ENCODE measurements around the gene KIF17. TPM values are rescaled to one million over a fixed set of nuclear protein-coding genes. Genes with fewer than 3 reads are reported as not detected.

KIF17 gene
- total and polyA plus RNA-seq, 12 donors: 10.7 to 66.9 (median 37.5) TPM

DNA sequence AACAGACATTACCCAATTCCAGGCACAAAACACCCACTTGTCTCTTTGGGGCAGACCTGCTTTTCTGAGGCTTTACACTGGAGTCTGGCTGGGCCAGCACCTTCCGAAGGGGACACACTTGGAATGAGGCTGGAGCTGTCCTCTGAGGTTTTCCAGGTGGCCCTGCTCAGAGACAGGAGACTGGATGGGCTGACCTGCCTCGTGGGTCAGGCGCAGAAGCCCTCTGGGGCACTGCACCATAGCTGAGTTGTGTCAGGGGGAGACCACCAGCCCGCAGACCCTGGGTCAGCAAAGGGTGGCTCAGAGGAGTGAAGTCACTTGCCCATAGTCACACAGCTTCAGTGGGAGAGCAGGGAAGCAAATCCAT lies 12.9 kb upstream of the KIF17 start:
- WGBS, 4 donors: 58 to 71% (median 71%) methylated on average over 1 to 4 of the region's 4 CpGs; no CpG with 5 or more reads in 1 of the 4 donors
- no peak overlapping the region for H3K27ac ChIP-seq
- no peaks in the 10 kb centered on the region for H3K9me3 ChIP-seq (replicated peaks in 1 of 3)
- TF ChIP-seq POLR2A (IDR thresholded peaks at IDR 0.05): no peak
- TF ChIP-seq, protein P1, sequence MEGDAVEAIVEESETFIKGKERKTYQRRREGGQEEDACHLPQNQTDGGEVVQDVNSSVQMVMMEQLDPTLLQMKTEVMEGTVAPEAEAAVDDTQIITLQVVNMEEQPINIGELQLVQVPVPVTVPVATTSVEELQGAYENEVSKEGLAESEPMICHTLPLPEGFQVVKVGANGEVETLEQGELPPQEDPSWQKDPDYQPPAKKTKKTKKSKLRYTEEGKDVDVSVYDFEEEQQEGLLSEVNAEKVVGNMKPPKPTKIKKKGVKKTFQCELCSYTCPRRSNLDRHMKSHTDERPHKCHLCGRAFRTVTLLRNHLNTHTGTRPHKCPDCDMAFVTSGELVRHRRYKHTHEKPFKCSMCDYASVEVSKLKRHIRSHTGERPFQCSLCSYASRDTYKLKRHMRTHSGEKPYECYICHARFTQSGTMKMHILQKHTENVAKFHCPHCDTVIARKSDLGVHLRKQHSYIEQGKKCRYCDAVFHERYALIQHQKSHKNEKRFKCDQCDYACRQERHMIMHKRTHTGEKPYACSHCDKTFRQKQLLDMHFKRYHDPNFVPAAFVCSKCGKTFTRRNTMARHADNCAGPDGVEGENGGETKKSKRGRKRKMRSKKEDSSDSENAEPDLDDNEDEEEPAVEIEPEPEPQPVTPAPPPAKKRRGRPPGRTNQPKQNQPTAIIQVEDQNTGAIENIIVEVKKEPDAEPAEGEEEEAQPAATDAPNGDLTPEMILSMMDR (IDR thresholded peaks at IDR 0.05): no peak
- H3K4me3 ChIP-seq: no peak overlapping the region
- peak in 1 of 7 donors; percentile 35 for DNase-seq
- peaks cover 15 to 16% of the 10 kb centered on the region in 2 donors for H3K4me1 ChIP-seq (replicated peaks in 1 of 2)
- H3K27me3 ChIP-seq: no peaks in the 10 kb centered on the region
- H3K36me3 ChIP-seq (replicated peaks in 1 of 2): no peaks in the 10 kb centered on the region
- intact Hi-C loops (cut with DNase I): no loop called here

DNA sequence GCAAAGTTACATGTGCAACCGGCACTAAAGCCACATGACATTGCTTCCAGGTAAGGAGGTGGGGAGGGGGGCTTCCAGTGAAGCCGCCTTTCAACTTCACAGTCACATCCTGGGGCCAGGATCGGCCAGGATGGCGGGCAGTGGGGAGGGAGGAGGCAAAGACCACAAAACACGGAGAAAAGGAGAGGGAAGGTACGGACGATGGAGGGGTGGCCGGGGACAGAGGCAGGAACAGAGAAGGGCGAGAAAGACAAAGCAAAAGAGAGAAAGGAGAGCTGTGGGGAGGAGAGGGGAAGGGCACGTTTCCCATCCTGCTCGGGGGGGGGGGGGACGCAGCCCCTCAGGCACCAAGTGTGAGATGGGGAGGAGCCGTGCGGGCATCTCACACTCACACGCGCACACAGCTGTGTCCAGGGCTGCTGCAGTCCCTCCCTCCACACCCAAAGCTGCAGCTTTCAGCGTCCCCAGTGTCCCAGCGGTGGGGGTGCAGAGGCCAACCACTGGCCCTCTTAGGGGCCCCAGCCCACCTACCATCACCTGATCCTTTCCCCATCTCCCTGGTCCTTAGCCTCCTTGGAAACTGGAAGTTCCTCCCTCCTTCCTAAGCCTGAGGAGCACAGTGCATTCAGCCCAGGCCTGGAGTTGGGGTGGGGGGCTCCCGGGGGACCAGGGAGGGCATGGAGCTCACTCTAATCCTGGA lies 12.3 kb upstream of the KIF17 start:
- TF ChIP-seq, protein P1 (IDR thresholded peaks at IDR 0.05): no peak
- TF ChIP-seq POLR2A (IDR thresholded peaks at IDR 0.05): no peak
- DNase-seq: peak in 2 of 7 donors; percentile 14 to 43
- 27 to 42% (median 35%) methylated on average over 16 to 19 of the region's 19 CpGs for WGBS, 4 donors
- Histone ChIP-seq H3K36me3 (replicated peaks in 1 of 2) (no peaks in the 10 kb centered on the region), H3K9me3 (replicated peaks in 1 of 3) (no peaks in the 10 kb centered on the region), H3K27me3 (no peaks in the 10 kb centered on the region), H3K27ac (no peak overlapping the region), H3K4me1 (replicated peaks in 1 of 2) (peaks cover 15 to 16% of the 10 kb centered on the region in 2 donors), H3K4me3 (no peak overlapping the region)
- intact Hi-C loops (cut with DNase I): no loop called here

DNA sequence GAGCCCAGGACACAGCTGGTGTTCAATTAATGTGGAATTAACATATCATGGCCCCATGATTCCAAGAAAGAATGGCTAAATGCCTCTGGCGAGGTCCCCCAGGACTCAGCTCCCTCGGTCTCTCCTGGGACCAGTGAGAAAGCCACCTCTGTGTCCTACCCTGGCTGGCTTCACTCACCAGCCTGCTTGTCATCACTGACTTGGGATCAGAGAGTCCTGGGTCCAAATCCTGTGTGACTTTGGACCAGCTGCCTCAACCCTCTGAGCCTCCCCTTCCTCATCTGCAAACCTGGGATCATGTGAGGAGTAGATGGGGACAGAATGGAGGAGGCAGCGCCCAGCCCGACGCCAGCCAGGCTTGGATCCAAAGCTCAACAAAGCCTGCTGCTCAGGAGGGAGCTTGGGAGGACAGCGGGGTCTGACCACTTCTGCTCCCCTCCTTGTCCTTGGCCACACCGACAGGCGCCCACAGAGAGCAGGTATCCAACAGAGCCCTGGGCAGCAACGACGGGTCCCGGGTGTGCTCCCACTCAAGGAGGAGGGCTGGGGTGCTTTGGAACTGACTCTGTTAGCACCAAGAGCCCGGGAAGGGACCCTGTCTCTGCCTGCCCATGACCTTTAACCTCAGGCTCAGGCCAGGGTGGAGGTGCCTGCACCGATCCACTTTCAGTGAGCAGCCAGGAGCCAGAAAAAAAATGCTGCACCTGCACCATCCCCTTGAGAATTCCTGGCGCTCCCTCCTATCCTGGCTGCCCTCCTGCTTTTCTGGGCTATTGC lies 11.5 kb upstream of the KIF17 start:
- H3K4me3 ChIP-seq: no peak overlapping the region
- H3K27me3 ChIP-seq: no peaks in the 10 kb centered on the region
- H3K4me1 ChIP-seq (replicated peaks in 1 of 2): peaks cover 15 to 16% of the 10 kb centered on the region in 2 donors
- peak in 4 of 7 donors; percentile 12 to 45 (median 15) for DNase-seq
- no peak overlapping the region for H3K27ac ChIP-seq
- no peaks in the 10 kb centered on the region for H3K36me3 ChIP-seq (replicated peaks in 1 of 2)
- intact Hi-C loops (cut with DNase I): no loop called here
- no peaks in the 10 kb centered on the region for H3K9me3 ChIP-seq (replicated peaks in 1 of 3)
- WGBS, 4 donors: 42 to 62% (median 53%) methylated on average over 5 to 14 of the region's 14 CpGs
- TF ChIP-seq POLR2A (IDR thresholded peaks at IDR 0.05): no peak
- TF ChIP-seq, protein P1 (IDR thresholded peaks at IDR 0.05): no peak

DNA sequence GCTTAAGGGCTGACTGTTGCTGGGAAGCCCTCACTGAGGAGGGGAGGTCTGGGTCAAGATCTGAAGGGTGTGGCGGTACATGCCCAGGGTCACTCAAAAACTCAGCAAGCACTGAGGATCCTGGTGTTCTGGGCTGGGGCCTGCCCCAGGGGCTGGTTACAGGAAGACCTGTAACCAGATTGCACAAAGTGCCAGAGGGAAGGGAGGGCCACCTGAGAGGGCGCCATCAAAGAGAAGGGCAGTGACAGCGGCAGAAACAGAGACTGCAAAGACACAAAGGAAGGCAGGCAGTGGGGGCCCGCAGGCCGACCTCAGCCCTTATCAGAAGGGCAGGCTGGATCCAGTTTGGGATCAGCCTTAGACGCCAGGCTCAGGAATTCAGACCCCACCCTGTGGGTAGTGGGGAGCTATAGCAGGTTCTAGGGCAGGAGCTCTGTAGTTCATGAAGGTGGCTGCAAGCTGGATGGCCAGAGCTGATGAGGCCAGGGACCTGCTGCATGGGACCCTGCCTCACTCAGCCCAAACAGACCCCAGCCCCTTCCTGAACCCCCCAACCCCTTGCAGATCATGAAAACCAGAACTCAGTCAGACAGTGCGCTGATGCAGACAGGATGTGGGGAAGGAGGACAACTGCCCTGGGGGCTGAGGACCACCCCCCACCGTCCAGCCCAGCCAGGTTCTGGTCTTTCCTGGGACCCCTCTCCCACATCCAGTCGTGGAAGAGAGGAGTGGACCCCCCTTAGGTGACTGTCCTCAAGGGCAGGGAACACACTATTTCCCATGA lies 10.8 kb upstream of the KIF17 start:
- no peaks in the 10 kb centered on the region for H3K9me3 ChIP-seq (replicated peaks in 1 of 3)
- 69 to 84% (median 76%) methylated on average over 6 to 9 of the region's 9 CpGs for WGBS, 4 donors
- intact Hi-C loops (cut with DNase I): no loop called here
- no peak overlapping the region for H3K27ac ChIP-seq
- H3K36me3 ChIP-seq (replicated peaks in 1 of 2): no peaks in the 10 kb centered on the region
- no peak overlapping the region for H3K4me3 ChIP-seq
- no peak for TF ChIP-seq POLR2A (IDR thresholded peaks at IDR 0.05)
- TF ChIP-seq, protein P1 (IDR thresholded peaks at IDR 0.05): no peak
- peaks cover 15 to 16% of the 10 kb centered on the region in 2 donors for H3K4me1 ChIP-seq (replicated peaks in 1 of 2)
- H3K27me3 ChIP-seq: no peaks in the 10 kb centered on the region
- peak in 2 of 7 donors; percentile 11 to 40 for DNase-seq
